Measurements from ENCODE around the gene CD53. TPM values are rescaled to one million over a fixed set of nuclear protein-coding genes. Genes with fewer than 3 reads are reported as not detected.
"Not testable (repeated sequence)": the region's sequence is repeated elsewhere in the genome, so short reads cannot be mapped to it uniquely, and the experiment has no call there.

Gene CD53
- polyA plus RNA-seq, 1 experiment: not detected

DNA sequence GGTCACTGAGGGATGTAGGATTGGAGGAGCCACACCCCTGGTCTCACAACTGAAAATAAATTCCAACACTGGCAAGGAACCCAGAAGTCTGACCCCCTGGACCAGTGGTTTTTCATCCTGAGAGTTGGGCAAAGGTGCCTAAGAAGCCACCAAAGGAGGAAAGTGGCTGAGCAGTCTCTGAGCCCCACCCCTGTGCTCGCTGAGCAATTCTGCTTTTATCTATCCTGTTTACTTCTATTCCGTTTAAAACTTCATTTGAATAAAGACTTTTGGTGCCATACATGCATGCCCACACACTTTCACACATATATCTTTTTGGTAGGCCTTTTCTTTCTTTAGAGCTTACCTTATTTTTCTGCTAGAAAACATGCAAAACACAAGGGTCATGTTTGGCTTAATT, 13.9 kb upstream of the CD53 start:
- TF ChIP-seq CTCF (IDR thresholded peaks at IDR 0.05; ENCODE audit: low read depth, low read length): no peak
- H3K27ac ChIP-seq (ENCODE audit: low read depth, low read length): no peak overlapping the region
- no peaks in the 10 kb centered on the region for H3K27me3 ChIP-seq (ENCODE audit: control insufficient read depth, insufficient read depth, low read length)
- DNase-seq (ENCODE audit: low read depth, low spot score): no peak
- CTCF ChIA-PET: interaction anchor here (0.6 kb wide), 1 partner anchor 1867 kb away, joined by 3 read pairs; no protein-coding TSS in a partner anchor
- POLR2A ChIA-PET: no interaction called here
- no peaks in the 10 kb centered on the region for H3K9me3 ChIP-seq (ENCODE audit: control insufficient read depth, insufficient read depth, low read length)
- no peak overlapping the region for H3K4me3 ChIP-seq (ENCODE audit: low read depth, low read length)

DNA sequence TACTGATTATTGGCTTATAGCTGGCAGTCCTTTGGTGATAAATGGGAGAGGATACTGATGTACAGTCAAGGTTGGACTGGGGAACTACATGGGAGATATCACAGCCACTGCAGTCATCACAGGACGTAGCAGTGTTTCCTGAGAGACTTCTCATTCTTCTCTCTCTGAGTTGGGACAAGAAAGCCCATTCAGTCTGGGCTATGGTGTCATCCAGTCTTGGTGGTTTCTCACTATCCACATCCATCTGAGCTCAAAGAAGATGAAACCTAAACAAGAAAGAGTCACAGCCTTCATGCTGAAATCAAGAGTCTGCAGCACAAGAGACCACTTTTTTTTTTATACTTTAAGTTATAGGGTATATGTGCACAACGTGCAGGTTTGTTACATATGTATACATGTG, 12.8 kb upstream of the CD53 start:
- no peaks in the 10 kb centered on the region for H3K27me3 ChIP-seq (ENCODE audit: control insufficient read depth, insufficient read depth, low read length)
- no peak for TF ChIP-seq CTCF (IDR thresholded peaks at IDR 0.05; ENCODE audit: low read depth, low read length)
- no peak overlapping the region for H3K27ac ChIP-seq (ENCODE audit: low read depth, low read length)
- ChIA-PET CTCF (no interaction called here), POLR2A (no interaction called here)
- H3K9me3 ChIP-seq (ENCODE audit: control insufficient read depth, insufficient read depth, low read length): no peaks in the 10 kb centered on the region
- no peak overlapping the region for H3K4me3 ChIP-seq (ENCODE audit: low read depth, low read length)
- DNase-seq (ENCODE audit: low read depth, low spot score): no peak

DNA sequence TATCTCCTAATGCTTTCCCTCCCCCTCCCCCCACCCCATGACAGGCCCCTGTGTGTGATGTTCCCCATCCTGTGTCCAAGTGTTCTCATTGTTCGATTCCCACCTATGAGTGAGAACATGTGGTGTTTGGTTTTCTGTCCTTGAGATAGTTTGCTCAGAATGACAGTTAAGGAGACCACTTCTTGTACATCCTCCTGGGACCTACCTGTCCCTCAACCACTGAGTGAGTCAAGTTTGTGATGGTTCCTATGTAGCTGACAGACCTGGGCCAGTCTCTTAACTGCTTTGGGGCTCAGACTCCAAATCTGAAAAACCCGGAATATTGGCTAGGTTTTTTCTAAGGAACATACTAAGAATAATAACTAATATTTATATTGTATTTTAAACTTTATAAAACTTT, 12.3 kb upstream of the CD53 start:
- CTCF ChIA-PET; DNase-seq (ENCODE audit: low read depth, low spot score); H3K4me3 ChIP-seq (ENCODE audit: low read depth, low read length); H3K27me3 ChIP-seq (ENCODE audit: control insufficient read depth, insufficient read depth, low read length); POLR2A ChIA-PET; H3K9me3 ChIP-seq (ENCODE audit: control insufficient read depth, insufficient read depth, low read length); H3K27ac ChIP-seq (ENCODE audit: low read depth, low read length): not testable (repeated sequence)

GRCh38 chr1:110861942-110862341, 11.0 kb upstream of the CD53 start:
- DNase-seq (ENCODE audit: low read depth, low spot score); POLR2A ChIA-PET; H3K4me3 ChIP-seq (ENCODE audit: low read depth, low read length); H3K9me3 ChIP-seq (ENCODE audit: control insufficient read depth, insufficient read depth, low read length); H3K27ac ChIP-seq (ENCODE audit: low read depth, low read length); H3K27me3 ChIP-seq (ENCODE audit: control insufficient read depth, insufficient read depth, low read length); CTCF ChIA-PET: not testable (repeated sequence)

DNA sequence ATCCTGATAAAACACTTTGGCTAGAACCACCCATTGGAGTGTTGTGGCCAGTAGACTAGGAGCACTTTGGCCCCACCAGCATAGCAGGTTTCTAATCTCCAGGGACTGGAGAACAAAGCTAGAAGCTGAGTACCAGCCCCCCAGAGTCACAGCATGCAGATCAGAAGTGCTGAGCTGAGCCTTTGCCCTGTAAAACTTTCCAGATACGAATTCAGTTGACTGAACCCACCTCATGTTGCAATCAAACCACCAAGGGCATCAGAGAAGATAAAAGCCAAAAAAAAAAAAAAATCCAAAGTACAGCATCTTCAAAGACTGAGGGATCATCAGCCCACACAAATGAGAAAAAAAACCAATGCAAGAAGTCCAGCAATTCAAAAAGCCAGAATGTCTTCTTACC, 8.7 kb upstream of the CD53 start:
- DNase-seq (ENCODE audit: low read depth, low spot score): no peak
- no peak for TF ChIP-seq CTCF (IDR thresholded peaks at IDR 0.05; ENCODE audit: low read depth, low read length)
- ChIA-PET POLR2A (no interaction called here), CTCF (no interaction called here)
- H3K27ac ChIP-seq (ENCODE audit: low read depth, low read length): no peak overlapping the region
- H3K4me3 ChIP-seq (ENCODE audit: low read depth, low read length): no peak overlapping the region
- no peaks in the 10 kb centered on the region for H3K9me3 ChIP-seq (ENCODE audit: control insufficient read depth, insufficient read depth, low read length)
- H3K27me3 ChIP-seq (ENCODE audit: control insufficient read depth, insufficient read depth, low read length): no peaks in the 10 kb centered on the region

GRCh38 chr1:110870721-110871388, 2.1 kb upstream of the CD53 start:
- Histone ChIP-seq H3K27ac (ENCODE audit: low read depth, low read length) (no peak overlapping the region), H3K27me3 (ENCODE audit: control insufficient read depth, insufficient read depth, low read length) (no peaks in the 10 kb centered on the region), H3K4me3 (ENCODE audit: low read depth, low read length) (no peak overlapping the region), H3K9me3 (ENCODE audit: control insufficient read depth, insufficient read depth, low read length) (no peaks in the 10 kb centered on the region)
- ChIA-PET CTCF (no interaction called here), POLR2A (no interaction called here)
- TF ChIP-seq CTCF (IDR thresholded peaks at IDR 0.05; ENCODE audit: low read depth, low read length): no peak
- DNase-seq (ENCODE audit: low read depth, low spot score): no peak

Measured in AG04450 (cell line).